HG02759 (cell line): ENCODE results near the gene RAMP3.
"Not testable (repeated sequence)": the region's sequence is repeated elsewhere in the genome, so short reads cannot be mapped to it uniquely, and the experiment has no call there.

Experiments used
- ATAC-seq: cut with Tn5 transposase; IDR thresholded peaks from one replicate; pipeline ENCODE4 v1.9.1; 2021; ENCODE audit warnings: mild to moderate bottlenecking, moderate library complexity; ENCODE audit not compliant: unreplicated experiment

RAMP3 gene

DNA sequence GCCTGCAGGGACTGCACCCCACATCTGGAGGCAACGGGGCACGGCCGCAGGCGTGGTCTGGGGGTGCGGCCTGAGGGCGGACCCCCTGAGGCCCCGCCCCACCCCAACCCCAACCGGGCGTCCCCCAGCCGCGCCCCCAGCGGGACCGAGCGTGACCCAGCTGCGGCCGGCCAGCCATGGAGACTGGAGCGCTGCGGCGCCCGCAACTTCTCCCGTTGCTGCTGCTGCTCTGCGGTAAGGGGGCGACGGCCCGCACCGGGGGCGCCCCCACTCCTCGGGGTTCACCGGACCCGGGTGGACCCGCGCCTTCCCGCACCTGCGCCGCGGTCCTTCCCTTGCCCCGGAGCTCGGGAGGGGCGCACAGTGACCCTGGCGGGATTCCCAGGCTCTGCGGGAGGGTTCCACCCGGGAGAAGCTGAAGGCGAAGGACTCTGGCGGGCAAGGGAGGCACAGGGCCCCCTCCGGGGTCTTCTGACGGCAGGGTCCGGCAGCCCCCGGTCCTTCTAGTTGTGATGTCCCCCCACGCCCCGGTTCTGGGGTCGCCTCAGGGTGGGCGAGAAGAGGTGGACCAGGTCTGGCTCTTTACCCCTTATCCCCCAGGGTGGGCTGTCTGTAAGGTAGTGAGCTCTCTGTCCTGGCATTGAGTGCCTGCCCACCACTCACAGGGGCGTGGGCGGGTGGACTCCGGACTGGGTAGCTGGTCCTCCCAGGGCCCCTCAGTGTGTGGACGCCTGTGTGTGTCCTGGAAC is at the start of gene RAMP3:
RAMP3 (plus strand) TSS at position 139 of the 749 bp plus-strand sequence; CDS start at position 177, 38 bp downstream.
- no peak for ATAC-seq

DNA sequence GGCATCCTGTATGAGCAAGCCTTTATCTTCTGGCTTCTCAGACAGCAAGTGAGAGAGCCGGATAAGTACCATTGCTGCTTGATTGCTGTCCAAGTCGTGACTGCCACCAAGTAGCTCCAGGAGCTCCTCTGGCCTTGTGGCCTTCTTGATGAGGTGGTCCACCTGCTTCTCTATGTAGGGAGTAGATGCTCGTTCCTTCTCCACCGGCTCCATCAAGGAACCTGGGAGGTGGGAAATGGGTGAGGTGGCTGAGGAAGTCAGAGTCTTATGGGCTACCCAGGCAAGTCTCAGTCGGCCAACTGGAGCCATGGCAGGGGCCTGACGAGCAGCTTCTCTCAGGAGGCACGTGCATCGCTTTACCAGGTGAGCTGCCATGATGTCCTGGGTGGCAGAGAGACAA is 48.7 kb upstream of the RAMP3 start:
- no peak for ATAC-seq

DNA sequence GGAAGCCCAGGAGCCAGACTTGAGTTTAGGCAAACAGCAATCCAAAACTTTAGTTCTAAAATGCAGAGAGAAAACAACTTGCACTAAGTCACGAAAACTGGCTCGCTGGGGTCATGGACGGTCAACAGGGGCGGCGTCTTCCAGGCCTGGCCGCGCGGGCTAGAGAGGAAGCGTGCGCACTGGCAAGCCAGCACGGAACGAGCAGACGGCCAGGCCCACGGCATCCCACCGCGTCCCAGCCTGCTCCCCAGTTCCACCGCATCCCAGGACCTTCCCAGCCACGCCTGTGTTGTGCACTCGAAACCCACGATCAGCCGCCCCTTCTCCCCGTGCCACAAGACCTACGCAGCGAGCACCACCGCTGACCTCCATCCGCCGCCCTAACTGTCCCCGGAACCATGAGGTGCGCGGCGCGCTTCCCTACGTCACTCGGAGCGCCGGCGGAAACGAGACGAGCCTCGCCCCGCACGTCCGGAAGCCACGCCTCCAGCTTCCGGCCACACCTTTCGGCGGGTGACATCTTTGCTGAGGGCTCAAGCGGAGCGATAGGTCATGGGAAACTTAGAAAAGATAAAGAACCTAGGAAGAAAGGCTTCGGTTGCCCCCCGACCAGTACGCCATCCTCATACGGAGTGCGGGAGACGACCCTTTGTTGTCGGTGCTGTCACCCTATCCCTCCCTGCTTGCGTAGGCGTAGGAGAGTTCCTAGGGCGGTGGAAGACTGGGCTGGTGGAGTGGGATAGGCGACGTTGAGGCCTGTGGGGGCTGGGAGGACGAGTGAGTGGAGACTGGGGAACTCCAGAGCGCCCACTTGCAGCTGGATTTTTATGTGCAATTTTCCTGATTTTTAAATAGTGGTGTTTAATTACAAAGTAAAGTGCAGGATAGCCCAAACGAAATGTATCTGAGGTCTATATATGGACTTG is 46.0 kb upstream of the RAMP3 start, which contains the start of gene TBRG4:
TBRG4 (minus strand) TSS at position 400 of the 926 bp plus-strand sequence. CDS start 2,460 bp downstream, outside the sequence.
- ATAC-seq: peak; percentile 94

DNA sequence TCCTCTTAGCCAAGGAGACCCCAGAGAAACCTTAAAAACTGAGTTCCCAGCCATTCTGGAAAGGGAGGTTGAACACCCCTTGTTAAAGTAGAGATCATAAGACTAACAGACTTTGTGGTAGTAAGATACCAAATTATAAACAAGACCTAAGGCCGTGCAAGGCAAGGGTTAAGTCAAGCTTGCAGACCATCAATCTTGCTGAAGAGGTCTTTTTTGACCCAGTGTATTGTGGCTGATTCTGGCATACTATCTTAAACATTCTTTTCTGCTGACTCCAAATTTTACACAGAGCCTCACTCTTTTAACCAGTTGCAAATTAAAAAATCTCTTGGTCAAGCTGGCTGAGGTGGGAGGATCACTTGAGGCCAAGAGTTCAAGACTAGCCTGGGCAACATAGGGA is 44.9 kb upstream of the RAMP3 start:
- ATAC-seq: no peak

- ATAC-seq: not testable (repeated sequence)
Observed at GRCh38 chr7:45114257-45114656, 43.3 kb upstream of the RAMP3 start.

GRCh38 chr7:45114926-45115325 is 42.7 kb upstream of the RAMP3 start:
- ATAC-seq: no peak

DNA sequence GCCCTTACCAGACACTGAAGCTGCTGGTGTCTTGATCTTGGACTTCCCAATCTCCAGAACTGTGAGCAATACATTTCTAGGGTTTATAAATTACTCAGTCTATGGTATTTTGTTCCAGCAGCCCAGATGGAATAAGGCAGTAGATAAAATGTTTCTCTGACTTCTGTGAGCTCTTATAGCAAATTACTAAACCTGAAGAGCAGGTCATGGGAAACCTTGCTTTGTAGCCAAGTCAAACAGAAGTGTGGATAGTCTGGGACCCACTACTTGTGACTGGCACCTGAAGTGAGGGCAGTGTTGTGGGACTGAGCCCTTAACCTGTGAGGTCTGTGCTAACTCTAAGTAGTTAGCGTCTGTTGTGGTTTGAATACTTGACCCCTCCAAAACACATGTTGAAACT is 41.5 kb upstream of the RAMP3 start:
- no peak for ATAC-seq

GRCh38 chr7:45117582-45117981 is 40.0 kb upstream of the RAMP3 start:
- no peak for ATAC-seq

- ATAC-seq: no peak
Observed at GRCh38 chr7:45118292-45118691, 39.3 kb upstream of the RAMP3 start.

- ATAC-seq: no peak
Observed at GRCh38 chr7:45118889-45119331, 38.7 kb upstream of the RAMP3 start.

- ATAC-seq: no peak
Observed at GRCh38 chr7:45119550-45119949, 38.0 kb upstream of the RAMP3 start.

GRCh38 chr7:45122975-45123860 is 34.4 kb upstream of the RAMP3 start:
- no peak for ATAC-seq

DNA sequence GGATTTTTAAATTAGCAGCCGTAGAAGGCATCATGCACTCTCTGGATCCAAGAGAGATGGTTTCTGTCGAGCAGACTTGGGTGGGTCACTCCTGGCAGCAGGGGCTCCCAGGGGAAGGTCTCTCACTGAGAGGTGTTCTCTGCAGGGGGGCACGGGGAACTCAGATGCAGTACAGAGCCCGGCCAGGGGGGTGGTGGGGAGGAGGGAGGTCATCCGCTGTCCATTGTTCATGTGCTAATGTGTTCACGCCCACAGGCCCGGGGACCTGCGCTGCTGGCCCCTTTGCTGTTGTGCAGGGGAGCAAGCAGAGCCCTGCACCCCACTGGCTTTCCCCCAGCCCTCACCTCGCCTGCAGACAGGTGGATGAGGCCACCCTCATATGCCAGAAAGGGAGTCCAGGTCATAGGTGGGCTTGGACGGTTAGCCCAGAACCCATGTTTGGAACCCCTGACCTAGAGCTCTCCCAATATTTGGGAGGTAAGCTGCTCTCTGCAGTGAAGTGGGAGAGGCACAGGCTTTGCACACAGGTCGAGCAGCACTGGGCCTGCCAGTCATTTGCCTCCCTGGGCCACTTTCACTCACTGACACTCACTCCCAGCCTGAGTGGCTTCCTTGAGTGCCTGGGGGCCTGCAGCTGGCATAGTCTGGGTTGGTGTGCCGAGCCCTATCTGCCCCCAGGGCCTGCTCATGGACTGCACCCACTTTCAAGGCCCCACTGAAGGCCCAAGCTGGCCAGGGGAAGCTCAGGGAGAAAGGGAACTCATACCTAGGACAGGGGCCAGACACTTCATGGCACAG is 33.5 kb upstream of the RAMP3 start:
- ATAC-seq: no peak

DNA sequence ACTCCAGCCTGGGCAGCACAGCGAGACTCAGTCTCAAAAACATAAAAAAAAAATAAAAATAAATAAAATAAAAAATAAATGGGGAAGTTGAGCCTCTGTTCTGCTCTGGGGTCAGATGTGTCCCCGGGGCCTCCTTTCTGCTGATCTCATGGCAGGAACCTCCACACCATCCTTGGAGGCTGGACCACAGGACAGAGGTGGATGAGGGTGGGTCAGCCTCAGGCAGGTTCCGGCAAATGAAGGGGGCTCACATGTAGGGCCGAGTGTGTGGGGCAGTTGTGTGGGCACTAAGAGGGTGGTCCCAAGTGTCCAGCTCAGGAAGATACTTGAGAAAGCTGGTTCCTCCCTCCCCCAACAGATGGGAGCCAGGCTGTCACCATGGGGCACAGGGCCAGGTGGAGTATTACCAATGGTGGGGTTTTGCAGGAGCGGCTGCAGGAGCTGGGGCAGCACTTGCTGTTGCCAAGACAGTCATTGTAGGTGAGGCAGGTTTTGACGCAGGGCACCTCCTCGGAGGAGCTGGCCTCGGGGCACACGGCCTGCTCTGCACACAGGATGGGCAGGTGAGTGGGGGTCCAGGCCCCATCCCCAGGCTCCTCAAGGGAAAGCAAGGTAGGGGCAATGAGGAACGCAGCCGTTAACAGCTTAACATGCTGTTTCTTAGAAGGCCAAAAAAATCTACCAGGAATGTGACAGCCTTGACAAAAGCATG is 32.2 kb upstream of the RAMP3 start:
- ATAC-seq: no peak

GRCh38 chr7:45126201-45126600 is 31.4 kb upstream of the RAMP3 start:
- no peak for ATAC-seq

DNA sequence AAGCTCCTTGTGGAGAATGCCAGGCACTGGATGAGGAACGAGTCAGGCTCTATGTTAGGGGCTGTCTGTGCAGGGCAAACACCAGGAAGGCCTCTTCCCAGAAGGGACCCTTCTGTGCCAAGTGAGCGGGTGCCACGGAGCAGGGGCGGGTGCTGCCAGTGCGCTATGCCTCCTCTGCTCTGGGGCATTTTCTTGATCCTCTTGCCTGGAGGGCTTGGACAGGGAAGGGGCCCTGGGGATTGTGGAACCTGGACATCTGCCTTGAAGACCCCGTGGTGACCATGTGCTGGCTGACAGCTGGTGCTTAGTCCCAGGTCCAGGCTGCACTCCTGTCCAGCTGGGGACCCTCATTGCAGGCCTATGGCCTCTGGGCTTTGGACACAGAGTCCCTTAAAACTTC is 30.7 kb upstream of the RAMP3 start:
- no peak for ATAC-seq

GRCh38 chr7:45129181-45129800 is 28.3 kb upstream of the RAMP3 start:
- ATAC-seq: no peak

GRCh38 chr7:45129906-45130305 is 27.7 kb upstream of the RAMP3 start:
- no peak for ATAC-seq

DNA sequence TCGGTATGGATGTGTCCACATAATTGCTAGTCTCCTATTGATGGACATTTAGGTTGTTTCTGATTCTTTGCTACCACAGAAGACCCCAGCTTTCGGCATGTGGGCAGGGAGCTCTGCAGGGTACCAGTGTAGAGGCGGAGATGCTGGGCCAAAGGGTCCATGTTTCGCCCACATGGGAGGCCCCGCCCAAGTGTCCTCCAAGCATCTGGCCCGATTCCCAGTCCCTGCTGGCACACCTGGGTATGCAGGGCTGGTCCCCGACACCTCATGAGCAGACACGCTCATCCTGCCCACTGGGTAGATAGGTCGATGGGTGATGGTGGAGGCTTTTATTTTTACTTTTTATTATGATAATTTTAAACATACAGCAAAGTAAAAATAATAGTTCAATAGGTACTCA is 26.7 kb upstream of the RAMP3 start:
- no peak for ATAC-seq
